HepG2 (cell line): Measurements from ENCODE around the gene NDUFS2. TPM values are rescaled to one million over a fixed set of nuclear protein-coding genes. Genes with fewer than 3 reads are reported as not detected.

Experiments used
- DNMT3B ChIP-seq: conservative IDR thresholded peaks from 2 replicates; pipeline ENCODE4 v1.6.1; 2016; ENCODE audit warnings: missing biosample characterization, control low read depth
- ELF3 ChIP-seq: IDR thresholded peaks from 2 replicates; pipeline ENCODE4 v1.6.1; 2016; ENCODE audit warnings: missing genetic modification reagents, missing compliant biosample characterization
- FOXO1 ChIP-seq: sonication (generic); formaldehyde crosslinking; IDR thresholded peaks from 2 replicates; pipeline ENCODE4 v1.4.0; 2020; ENCODE audit warnings: missing genetic modification reagents
- HOXA7 ChIP-seq: sonication (generic); formaldehyde crosslinking; IDR thresholded peaks from 2 replicates; pipeline ENCODE4 v1.8.1; 2022; ENCODE audit warnings: mild to moderate bottlenecking, missing genetic modification reagents, moderate library complexity
- NFIB ChIP-seq: sonication (generic); formaldehyde crosslinking; IDR thresholded peaks from 2 replicates; pipeline ENCODE4 v1.9.0; 2021; ENCODE audit warnings: missing genetic modification reagents, mild to moderate bottlenecking, borderline replicate concordance
- NR2C2 ChIP-seq: sonication (generic); formaldehyde crosslinking; IDR thresholded peaks from 2 replicates; pipeline ENCODE4 v1.4.0; 2020; ENCODE audit warnings: missing genetic modification reagents, mild to moderate bottlenecking, moderate library complexity, borderline replicate concordance
- PPARG ChIP-seq: conservative IDR thresholded peaks from 2 replicates; pipeline ENCODE4 v1.6.1; 2016; ENCODE audit warnings: missing biosample characterization, missing genetic modification reagents
- RAD51 ChIP-seq: fragments of 450-650 bp; IDR thresholded peaks from 2 replicates; pipeline ENCODE4 v1.6.1; 2016; ENCODE audit warnings: borderline replicate concordance
- RARA ChIP-seq: IDR thresholded peaks from 2 replicates; pipeline ENCODE4 v1.6.1; 2016; ENCODE audit warnings: missing genetic modification reagents, missing compliant biosample characterization
- RFX3 ChIP-seq: IDR thresholded peaks from 2 replicates; pipeline ENCODE4 v1.6.1; 2016; ENCODE audit warnings: missing biosample characterization, missing genetic modification reagents
- RFX5 ChIP-seq: IDR thresholded peaks from 2 replicates; pipeline ENCODE4 v1.6.1; 2011; ENCODE audit warnings: low read depth, low read length, improper control_type of control experiment
- SMYD3 ChIP-seq: sonication (generic); formaldehyde crosslinking; IDR thresholded peaks from 2 replicates; pipeline ENCODE4 v1.8.1; 2023; ENCODE audit warnings: mild to moderate bottlenecking, missing genetic modification reagents
- STAT5B ChIP-seq: sonication (generic); formaldehyde crosslinking; IDR thresholded peaks from 2 replicates; pipeline ENCODE4 v1.4.0; 2020; ENCODE audit warnings: missing genetic modification reagents
- SUZ12 ChIP-seq: fragments of 150-350 bp; IDR thresholded peaks from 2 replicates; pipeline ENCODE4 v1.6.1; 2014; ENCODE audit warnings: low read depth, low read length
- TBX2 ChIP-seq: sonication (generic); formaldehyde crosslinking; IDR thresholded peaks from 2 replicates; pipeline ENCODE4 v1.5.0; 2020; ENCODE audit warnings: missing genetic modification reagents, mild to moderate bottlenecking, borderline replicate concordance
- TRIM24 ChIP-seq: sonication (generic); formaldehyde crosslinking; IDR thresholded peaks from 2 replicates; pipeline ENCODE4 v1.8.0; 2022; ENCODE audit warnings: mild to moderate bottlenecking, missing genetic modification reagents
- ZFP36 ChIP-seq: fragments of 150-350 bp; IDR thresholded peaks from 2 replicates; pipeline ENCODE4 v1.6.1; 2018; ENCODE audit warnings: borderline replicate concordance, low read length, low read depth; ENCODE audit not compliant: partially characterized antibody
- ZNF331 ChIP-seq: sonication (generic); formaldehyde crosslinking; IDR thresholded peaks from 2 replicates; pipeline ENCODE4 v1.4.0; 2020; ENCODE audit warnings: missing genetic modification reagents
- ZNF343 ChIP-seq: sonication (generic); formaldehyde crosslinking; IDR thresholded peaks from 2 replicates; pipeline ENCODE4 v1.4.0; 2020; ENCODE audit warnings: mild to moderate bottlenecking, missing genetic modification reagents
- ZNF382 ChIP-seq: sonication (generic); formaldehyde crosslinking; IDR thresholded peaks from 2 replicates; pipeline ENCODE4 v1.5.0; 2020; ENCODE audit warnings: missing genetic modification reagents, mild to moderate bottlenecking, borderline replicate concordance
- ZNF557 ChIP-seq: sonication (generic); formaldehyde crosslinking; IDR thresholded peaks from 2 replicates; pipeline ENCODE4 v1.4.0; 2020; ENCODE audit warnings: missing genetic modification reagents
- ZNF83 ChIP-seq: sonication (generic); formaldehyde crosslinking; IDR thresholded peaks from 2 replicates; pipeline ENCODE4 v1.4.0; 2020; ENCODE audit warnings: missing genetic modification reagents, mild to moderate bottlenecking, borderline replicate concordance
- polyA plus RNA-seq, 8 experiments: library from polyadenylated mRNA; depleted of rRNA in 3 of 8; stranded (reverse) in 7 of 8; unstranded in 1 of 8; fragments of >200 nt; fragmentation: Illumina TruSeq in 4 of 8; extraction: Trizol in 4 of 8; gene quantifications; 2 replicates each; pipeline versions ENCODE4 v1.2.1 to v1.2.3, GENCODE V29; 2011 to 2016; ENCODE audit warnings: low read depth in 4 of 8, missing spikeins in 1 of 8, mixed read lengths in 1 of 8; ENCODE audit not compliant: insufficient read depth in 1 of 8
- total RNA-seq, 5 experiments: library from RNA; depleted of rRNA; stranded (reverse); fragments of >200 nt; fragmentation: Illumina TruSeq; extraction: Trizol; gene quantifications; 2 replicates each; pipeline ENCODE4 v1.2.3, GENCODE V29; 2016; ENCODE audit warnings: low read depth in 1 of 5
- TF ChIP-seq, protein P1 (sequence below): conservative IDR thresholded peaks from 2 replicates; pipeline ENCODE4 v1.6.1; 2018; ENCODE audit warnings: missing genetic modification reagents
- TF ChIP-seq, protein P2 (sequence below): sonication (generic); formaldehyde crosslinking; IDR thresholded peaks from 2 replicates; pipeline ENCODE4 v1.5.0; 2020; ENCODE audit warnings: missing genetic modification reagents
- TF ChIP-seq, protein P3 (sequence below): IDR thresholded peaks from 2 replicates; pipeline ENCODE4 v1.6.1; 2016
- TF ChIP-seq, protein P4 (sequence below): sonication (generic); formaldehyde crosslinking; IDR thresholded peaks from 2 replicates; pipeline ENCODE4 v1.4.0; 2020; ENCODE audit warnings: missing genetic modification reagents, low read depth, mild to moderate bottlenecking, borderline replicate concordance
- TF ChIP-seq, protein P5 (sequence below): sonication (generic); formaldehyde crosslinking; conservative IDR thresholded peaks from 2 replicates; pipeline ENCODE4 v1.8.0; 2022; ENCODE audit warnings: low read depth, missing genetic modification reagents

Gene NDUFS2
- total and polyA plus RNA-seq, 2 of the 13 experiments (the other 11 are each of a cell fraction or from before 2014, with no cell fraction given) = 89.9 to 118 TPM

DNA sequence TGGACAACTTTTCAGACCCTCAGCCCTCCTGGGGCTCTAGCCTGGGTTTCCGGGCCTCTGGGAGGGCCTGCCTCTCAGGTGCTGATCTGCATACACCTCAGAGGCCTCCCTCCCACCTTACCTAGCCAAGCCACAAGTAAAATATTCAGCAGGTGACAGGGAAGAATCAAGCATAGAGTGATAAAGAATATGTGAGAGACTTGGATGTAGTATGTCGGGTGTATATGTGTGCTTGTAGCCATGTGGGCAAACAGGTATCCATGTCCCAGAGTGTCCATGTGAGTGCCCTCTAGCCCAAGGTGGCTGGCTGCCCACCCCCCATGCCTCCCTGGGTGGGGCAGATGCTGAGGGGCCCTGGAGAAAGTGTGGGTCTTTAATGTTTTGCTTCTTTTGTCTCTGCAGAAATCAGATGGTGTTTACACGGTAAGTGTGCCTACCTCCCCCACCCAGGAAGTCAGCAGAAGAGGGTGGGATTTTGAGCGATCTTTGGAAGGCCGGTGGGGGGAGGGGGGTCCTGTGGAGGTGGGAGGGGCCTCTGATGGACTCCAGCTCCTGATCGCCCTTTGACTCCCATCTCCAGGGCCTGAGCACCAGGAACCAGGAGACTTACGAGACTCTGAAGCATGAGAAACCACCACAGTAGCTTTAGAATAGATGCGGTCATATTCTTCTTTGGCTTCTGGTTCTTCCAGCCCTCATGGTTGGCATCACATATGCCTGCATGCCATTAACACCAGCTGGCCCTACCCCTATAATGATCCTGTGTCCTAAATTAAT lies 16.3 kb downstream of the NDUFS2 start (continued):
- TF ChIP-seq ZNF83 (CRISPR knock-in tag) (0 out of 2 replicates have a peak, but pooled peaks have one; percentile 47), RFX3 (CRISPR knock-in tag) (no peak), TBX2 (CRISPR knock-in tag) (peak; percentile 81), RFX5 (no peak), SUZ12 (no peak), STAT5B (CRISPR knock-in tag) (no peak), ELF3 (CRISPR knock-in tag) (peak; percentile 68; the same call in 1 of the 2 replicates), RAD51 (no peak), NR2C2 (CRISPR knock-in tag) (no peak), ZNF331 (CRISPR knock-in tag) (no peak), ZNF382 (CRISPR knock-in tag) (no peak), FOXO1 (CRISPR knock-in tag) (peak; percentile 96), DNMT3B (no peak), SMYD3 (CRISPR knock-in tag) (no peak), RARA (peak; percentile 79), ZNF343 (no peak), TRIM24 (CRISPR knock-in tag) (peak; percentile 78), ZFP36 (no peak), HOXA7 (CRISPR knock-in tag) (no peak), NFIB (CRISPR knock-in tag) (no peak), ZNF557 (CRISPR knock-in tag) (peak; percentile 59; the same call in 1 of the 2 replicates), PPARG (CRISPR knock-in tag) (peak; percentile 89)
- TF ChIP-seq, protein P1, sequence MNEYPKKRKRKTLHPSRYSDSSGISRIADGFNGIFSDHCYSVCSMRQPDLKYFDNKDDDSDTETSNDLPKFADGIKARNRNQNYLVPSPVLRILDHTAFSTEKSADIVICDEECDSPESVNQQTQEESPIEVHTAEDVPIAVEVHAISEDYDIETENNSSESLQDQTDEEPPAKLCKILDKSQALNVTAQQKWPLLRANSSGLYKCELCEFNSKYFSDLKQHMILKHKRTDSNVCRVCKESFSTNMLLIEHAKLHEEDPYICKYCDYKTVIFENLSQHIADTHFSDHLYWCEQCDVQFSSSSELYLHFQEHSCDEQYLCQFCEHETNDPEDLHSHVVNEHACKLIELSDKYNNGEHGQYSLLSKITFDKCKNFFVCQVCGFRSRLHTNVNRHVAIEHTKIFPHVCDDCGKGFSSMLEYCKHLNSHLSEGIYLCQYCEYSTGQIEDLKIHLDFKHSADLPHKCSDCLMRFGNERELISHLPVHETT = no peak
- TF ChIP-seq, protein P2, sequence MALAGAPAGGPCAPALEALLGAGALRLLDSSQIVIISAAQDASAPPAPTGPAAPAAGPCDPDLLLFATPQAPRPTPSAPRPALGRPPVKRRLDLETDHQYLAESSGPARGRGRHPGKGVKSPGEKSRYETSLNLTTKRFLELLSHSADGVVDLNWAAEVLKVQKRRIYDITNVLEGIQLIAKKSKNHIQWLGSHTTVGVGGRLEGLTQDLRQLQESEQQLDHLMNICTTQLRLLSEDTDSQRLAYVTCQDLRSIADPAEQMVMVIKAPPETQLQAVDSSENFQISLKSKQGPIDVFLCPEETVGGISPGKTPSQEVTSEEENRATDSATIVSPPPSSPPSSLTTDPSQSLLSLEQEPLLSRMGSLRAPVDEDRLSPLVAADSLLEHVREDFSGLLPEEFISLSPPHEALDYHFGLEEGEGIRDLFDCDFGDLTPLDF (CRISPR knock-in tag) = no peak
- TF ChIP-seq, protein P3, sequence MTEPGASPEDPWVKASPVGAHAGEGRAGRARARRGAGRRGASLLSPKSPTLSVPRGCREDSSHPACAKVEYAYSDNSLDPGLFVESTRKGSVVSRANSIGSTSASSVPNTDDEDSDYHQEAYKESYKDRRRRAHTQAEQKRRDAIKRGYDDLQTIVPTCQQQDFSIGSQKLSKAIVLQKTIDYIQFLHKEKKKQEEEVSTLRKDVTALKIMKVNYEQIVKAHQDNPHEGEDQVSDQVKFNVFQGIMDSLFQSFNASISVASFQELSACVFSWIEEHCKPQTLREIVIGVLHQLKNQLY (CRISPR knock-in tag) = peak; percentile 69; the same call in 1 of the 2 replicates
- TF ChIP-seq, protein P4, sequence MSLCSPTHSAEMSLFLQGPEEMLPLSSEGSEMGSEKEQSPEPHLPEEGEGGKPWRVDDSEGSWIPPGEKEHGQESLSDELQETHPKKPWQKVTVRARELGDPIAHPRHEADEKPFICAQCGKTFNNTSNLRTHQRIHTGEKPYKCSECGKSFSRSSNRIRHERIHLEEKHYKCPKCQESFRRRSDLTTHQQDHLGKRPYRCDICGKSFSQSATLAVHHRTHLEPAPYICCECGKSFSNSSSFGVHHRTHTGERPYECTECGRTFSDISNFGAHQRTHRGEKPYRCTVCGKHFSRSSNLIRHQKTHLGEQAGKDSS (CRISPR knock-in tag) = 0 out of 2 replicates have a peak, but pooled peaks have one; percentile 28
- TF ChIP-seq, protein P5, sequence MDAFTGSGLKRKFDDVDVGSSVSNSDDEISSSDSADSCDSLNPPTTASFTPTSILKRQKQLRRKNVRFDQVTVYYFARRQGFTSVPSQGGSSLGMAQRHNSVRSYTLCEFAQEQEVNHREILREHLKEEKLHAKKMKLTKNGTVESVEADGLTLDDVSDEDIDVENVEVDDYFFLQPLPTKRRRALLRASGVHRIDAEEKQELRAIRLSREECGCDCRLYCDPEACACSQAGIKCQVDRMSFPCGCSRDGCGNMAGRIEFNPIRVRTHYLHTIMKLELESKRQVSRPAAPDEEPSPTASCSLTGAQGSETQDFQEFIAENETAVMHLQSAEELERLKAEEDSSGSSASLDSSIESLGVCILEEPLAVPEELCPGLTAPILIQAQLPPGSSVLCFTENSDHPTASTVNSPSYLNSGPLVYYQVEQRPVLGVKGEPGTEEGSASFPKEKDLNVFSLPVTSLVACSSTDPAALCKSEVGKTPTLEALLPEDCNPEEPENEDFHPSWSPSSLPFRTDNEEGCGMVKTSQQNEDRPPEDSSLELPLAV (CRISPR knock-in tag) = no peak
